ENCODE data around the gene GLT8D1. TPM values are rescaled to one million over a fixed set of nuclear protein-coding genes. Genes with fewer than 3 reads are reported as not detected.

Gene GLT8D1
- total and polyA plus RNA-seq, 4 donors, result 33.3 to 77.9 (median 56.7) TPM

DNA sequence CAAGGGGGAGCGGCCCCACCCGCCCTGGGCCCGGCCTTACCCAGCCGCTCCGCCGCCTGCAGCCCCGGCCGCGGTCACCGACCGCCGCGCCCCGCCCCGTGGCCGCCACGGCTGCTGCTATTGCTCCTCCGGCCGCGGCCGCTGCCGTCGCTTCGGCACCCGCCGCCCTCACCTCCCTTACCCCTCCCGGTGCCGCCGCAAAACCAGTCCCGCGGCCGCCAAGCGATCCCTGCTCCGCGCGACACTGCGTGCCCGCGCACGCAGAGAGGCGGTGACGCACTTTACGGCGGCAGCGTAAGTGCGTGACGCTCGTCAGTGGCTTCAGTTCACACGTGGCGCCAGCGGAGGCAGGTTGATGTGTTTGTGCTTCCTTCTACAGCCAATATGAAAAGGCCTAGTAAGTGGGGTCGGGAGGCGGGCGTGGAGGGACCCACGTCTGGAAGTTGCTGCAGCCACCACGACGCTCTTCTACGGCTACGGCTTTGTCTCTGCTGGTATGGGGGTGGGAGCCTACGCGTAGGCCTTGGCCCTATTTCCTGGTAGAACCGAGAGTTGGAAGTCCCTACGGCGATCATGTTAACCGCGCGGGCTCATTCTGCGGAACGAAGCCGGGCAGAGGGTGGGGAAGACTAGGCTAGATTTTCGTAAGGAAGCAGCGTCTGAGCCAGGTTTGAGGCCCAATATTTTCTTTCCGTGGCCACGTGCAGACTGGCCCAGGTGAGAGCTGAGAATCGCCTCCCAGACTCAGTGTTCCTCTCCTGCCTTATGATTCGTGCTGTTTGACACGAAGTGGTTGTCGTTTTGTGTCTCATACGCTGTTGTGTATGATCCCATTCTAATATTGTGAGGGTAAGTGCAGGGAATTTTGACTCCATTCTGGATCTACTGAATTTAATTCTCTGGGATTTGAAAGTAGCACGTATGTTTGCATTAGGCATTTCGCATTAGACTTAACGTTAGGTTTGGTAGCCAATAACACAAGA, 19.6 kb downstream of the GLT8D1 start, which contains the start of the genes GNL3 and PBRM1:
Gene GNL3 (plus strand): TSS at position 324 of the 983 bp plus-strand sequence. CDS start 61 bp downstream, at position 385.
Gene PBRM1 (minus strand): TSS at position 205 of the 983 bp plus-strand sequence.
- peaks cover 8 to 38% (median 35%) of the 10 kb centered on the region in 4 donors for H3K36me3 ChIP-seq (ENCODE audit: control insufficient read depth in 4 of 4, insufficient read depth in 3 of 4, low read depth in 1 of 4, low read length in 3 of 4)

More for the DNA sequence above, 19.6 kb downstream of the GLT8D1 start, which contains the start of the genes GNL3 and PBRM1:
- WGBS, result under 1% methylated on average over 82 of the region's 82 CpGs
- no peaks in the 10 kb centered on the region for H3K27me3 ChIP-seq (ENCODE audit: control insufficient read depth in 4 of 4, insufficient read depth in 4 of 4, low read length in 3 of 4)
- TF ChIP-seq MAX (IDR thresholded peaks at IDR 0.05) (peak; percentile 98), RAD21 (IDR thresholded peaks at IDR 0.05) (no peak), GABPA (IDR thresholded peaks at IDR 0.05 in 1 of 2, conservative IDR thresholded peaks at IDR 0.05 in 1 of 2) (peak in 1 of 2 donors; percentile 44), EGR1 (IDR thresholded peaks at IDR 0.05; ENCODE audit: low read depth in 2 of 2) (no peak), YY1 (IDR thresholded peaks at IDR 0.05) (peak; percentile 59), FOXA2 (IDR thresholded peaks at IDR 0.05) (no peak), HNF4G (IDR thresholded peaks at IDR 0.05) (no peak), FOXA1 (IDR thresholded peaks at IDR 0.05) (no peak), RXRA (IDR thresholded peaks at IDR 0.05) (peak; percentile 9 to 28), NR2F2 (IDR thresholded peaks at IDR 0.05) (no peak), TAF1 (conservative IDR thresholded peaks at IDR 0.05) (peak; percentile 69), JUND (IDR thresholded peaks at IDR 0.05) (no peak), ZBTB33 (IDR thresholded peaks at IDR 0.05) (peak; percentile 36), SP1 (IDR thresholded peaks at IDR 0.05) (peak; percentile 35), HNF4A (conservative IDR thresholded peaks at IDR 0.05) (no peak)
- TF ChIP-seq, protein P1, sequence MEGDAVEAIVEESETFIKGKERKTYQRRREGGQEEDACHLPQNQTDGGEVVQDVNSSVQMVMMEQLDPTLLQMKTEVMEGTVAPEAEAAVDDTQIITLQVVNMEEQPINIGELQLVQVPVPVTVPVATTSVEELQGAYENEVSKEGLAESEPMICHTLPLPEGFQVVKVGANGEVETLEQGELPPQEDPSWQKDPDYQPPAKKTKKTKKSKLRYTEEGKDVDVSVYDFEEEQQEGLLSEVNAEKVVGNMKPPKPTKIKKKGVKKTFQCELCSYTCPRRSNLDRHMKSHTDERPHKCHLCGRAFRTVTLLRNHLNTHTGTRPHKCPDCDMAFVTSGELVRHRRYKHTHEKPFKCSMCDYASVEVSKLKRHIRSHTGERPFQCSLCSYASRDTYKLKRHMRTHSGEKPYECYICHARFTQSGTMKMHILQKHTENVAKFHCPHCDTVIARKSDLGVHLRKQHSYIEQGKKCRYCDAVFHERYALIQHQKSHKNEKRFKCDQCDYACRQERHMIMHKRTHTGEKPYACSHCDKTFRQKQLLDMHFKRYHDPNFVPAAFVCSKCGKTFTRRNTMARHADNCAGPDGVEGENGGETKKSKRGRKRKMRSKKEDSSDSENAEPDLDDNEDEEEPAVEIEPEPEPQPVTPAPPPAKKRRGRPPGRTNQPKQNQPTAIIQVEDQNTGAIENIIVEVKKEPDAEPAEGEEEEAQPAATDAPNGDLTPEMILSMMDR (IDR thresholded peaks at IDR 0.05; ENCODE audit: low read depth, low read length, missing input control), result no peak
- TF ChIP-seq, protein P2, sequence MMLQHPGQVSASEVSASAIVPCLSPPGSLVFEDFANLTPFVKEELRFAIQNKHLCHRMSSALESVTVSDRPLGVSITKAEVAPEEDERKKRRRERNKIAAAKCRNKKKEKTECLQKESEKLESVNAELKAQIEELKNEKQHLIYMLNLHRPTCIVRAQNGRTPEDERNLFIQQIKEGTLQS (IDR thresholded peaks at IDR 0.05), result no peak
- TF ChIP-seq, protein P3, sequence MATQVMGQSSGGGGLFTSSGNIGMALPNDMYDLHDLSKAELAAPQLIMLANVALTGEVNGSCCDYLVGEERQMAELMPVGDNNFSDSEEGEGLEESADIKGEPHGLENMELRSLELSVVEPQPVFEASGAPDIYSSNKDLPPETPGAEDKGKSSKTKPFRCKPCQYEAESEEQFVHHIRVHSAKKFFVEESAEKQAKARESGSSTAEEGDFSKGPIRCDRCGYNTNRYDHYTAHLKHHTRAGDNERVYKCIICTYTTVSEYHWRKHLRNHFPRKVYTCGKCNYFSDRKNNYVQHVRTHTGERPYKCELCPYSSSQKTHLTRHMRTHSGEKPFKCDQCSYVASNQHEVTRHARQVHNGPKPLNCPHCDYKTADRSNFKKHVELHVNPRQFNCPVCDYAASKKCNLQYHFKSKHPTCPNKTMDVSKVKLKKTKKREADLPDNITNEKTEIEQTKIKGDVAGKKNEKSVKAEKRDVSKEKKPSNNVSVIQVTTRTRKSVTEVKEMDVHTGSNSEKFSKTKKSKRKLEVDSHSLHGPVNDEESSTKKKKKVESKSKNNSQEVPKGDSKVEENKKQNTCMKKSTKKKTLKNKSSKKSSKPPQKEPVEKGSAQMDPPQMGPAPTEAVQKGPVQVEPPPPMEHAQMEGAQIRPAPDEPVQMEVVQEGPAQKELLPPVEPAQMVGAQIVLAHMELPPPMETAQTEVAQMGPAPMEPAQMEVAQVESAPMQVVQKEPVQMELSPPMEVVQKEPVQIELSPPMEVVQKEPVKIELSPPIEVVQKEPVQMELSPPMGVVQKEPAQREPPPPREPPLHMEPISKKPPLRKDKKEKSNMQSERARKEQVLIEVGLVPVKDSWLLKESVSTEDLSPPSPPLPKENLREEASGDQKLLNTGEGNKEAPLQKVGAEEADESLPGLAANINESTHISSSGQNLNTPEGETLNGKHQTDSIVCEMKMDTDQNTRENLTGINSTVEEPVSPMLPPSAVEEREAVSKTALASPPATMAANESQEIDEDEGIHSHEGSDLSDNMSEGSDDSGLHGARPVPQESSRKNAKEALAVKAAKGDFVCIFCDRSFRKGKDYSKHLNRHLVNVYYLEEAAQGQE (IDR thresholded peaks at IDR 0.05), result peak; percentile 81
- H3K27ac ChIP-seq (ENCODE audit: low read depth in 1 of 2, low read length in 2 of 2), result peak within 1 kb of the TSS; percentile 91 to 98
- peak within 1 kb of the TSS; percentile 97 to 99 for H3K9ac ChIP-seq (ENCODE audit: low read depth in 1 of 2, low read length in 2 of 2)
- peak within 1 kb of the TSS; percentile 71 to 99 (median 97) for H3K4me3 ChIP-seq (ENCODE audit: low read depth in 1 of 3, low read length in 3 of 3)
- peak; percentile 89 for DNase-seq (ENCODE audit: low spot score)
- H3K4me1 ChIP-seq (ENCODE audit: control insufficient read depth in 4 of 4, insufficient read depth in 4 of 4, low read length in 3 of 4), result peaks cover 11 to 41% (median 39%) of the 10 kb centered on the region in 4 donors
- H3K9me3 ChIP-seq (ENCODE audit: control insufficient read depth in 4 of 4, low read length in 3 of 4), result no peaks in the 10 kb centered on the region

All from liver (tissue), 9 donors.